HCT116 (cell line): Measurements from ENCODE around the gene ZNF276. TPM values are rescaled to one million over a fixed set of nuclear protein-coding genes. Genes with fewer than 3 reads are reported as not detected.
A peak's percentile ranks its signal among the peaks of the same experiment; 100 is the strongest.
"Not testable (repeated sequence)": the region's sequence is repeated elsewhere in the genome, so short reads cannot be mapped to it uniquely, and the experiment has no call there.

Source experiments
- ATAC-seq: fragments of 200-7000 bp; cut with Tn5 transposase; 2 replicates; pipeline ENCODE4 v1.9.1; 2020; ENCODE audit warnings: mild to moderate bottlenecking, moderate library complexity
- BruUV-seq: library from RNA; stranded (reverse); fragments of 400-500 nt; replicated peaks from 2 replicates; lab custom pipeline; 2021; lab: Mats Ljungman, UMichigan
- CTCF ChIA-PET: fragments of 300-600 bp; sonication (Branson Sonifier 250); formaldehyde crosslinking; loops from one replicate; lab custom pipeline; 2021; ENCODE audit warnings: antibody characterized with exemption; lab: Charles Lee
- POLR2A ChIA-PET: fragments of 300-600, 350-600 bp; sonication (Branson Sonifier 250); formaldehyde crosslinking; loops from one replicate; lab custom pipeline; 2021; ENCODE audit warnings: antibody characterized with exemption; lab: Charles Lee
- RAD21 ChIA-PET, 2 experiments: fragments of 300-600 bp; sonication (Branson Sonifier 250); formaldehyde crosslinking; loops; one replicate each; lab custom pipeline; 2023; ENCODE audit warnings: low total read pairs in 2 of 2; ENCODE audit not compliant: uncharacterized antibody in 2 of 2, unreplicated experiment in 2 of 2, low non-redundant PET in 1 of 2; lab: Charles Lee
- DNase-seq: peaks from one replicate; pipeline ENCODE4 v3.0.0-alpha.2; 2010; ENCODE audit warnings: low read depth, low spot score
- H2AFZ ChIP-seq: fragments of 200-600 bp; shearing (Covaris generic), sonication (generic); 2 replicates; pipeline ENCODE4 v1.6.1; 2017; ENCODE audit warnings: low read depth, mixed run types, mixed read lengths, antibody characterized with exemption, low read length; ENCODE audit not compliant: poor library complexity, severe bottlenecking
- H3K27ac ChIP-seq: 2 replicates; pipeline ENCODE4 v1.5.1; 2012; ENCODE audit warnings: low read depth, low read length
- H3K27me3 ChIP-seq: fragments of 200-600 bp; sonication (generic); 2 replicates; pipeline ENCODE4 v1.6.1; 2016; ENCODE audit warnings: mixed run types, low read length, mixed read lengths; ENCODE audit not compliant: insufficient read depth
- H3K36me3 ChIP-seq, 2 experiments: fragments of 200-500 bp in 1 of 2; fragments of 200-600 bp in 1 of 2; sonication (Bioruptor generic) in 1 of 2; sonication (generic) in 1 of 2; 2 replicates each; pipeline versions ENCODE4 v1.5.1 to v1.6.1; 2014 to 2016; ENCODE audit warnings: low read length in 2 of 2, inconsistent platforms in 1 of 2, mixed read lengths in 1 of 2, mixed run types in 1 of 2; ENCODE audit not compliant: insufficient read depth in 2 of 2, control insufficient read depth in 1 of 2
- H3K4me1 ChIP-seq, 2 experiments: fragments of 200-600 bp in 1 of 2; sonication (generic) in 1 of 2; 2 replicates each; pipeline versions ENCODE4 v1.5.1 to v1.6.1; 2012 to 2017; ENCODE audit warnings: low read length in 2 of 2, inconsistent platforms in 1 of 2, mild to moderate bottlenecking in 1 of 2, mixed read lengths in 1 of 2, mixed run types in 1 of 2, moderate library complexity in 1 of 2; ENCODE audit not compliant: insufficient read depth in 2 of 2, control insufficient read depth in 1 of 2
- H3K4me2 ChIP-seq: fragments of 200-600 bp; sonication (generic); 2 replicates; pipeline ENCODE4 v1.6.1; 2017; ENCODE audit warnings: mixed run types, low read length, mixed read lengths
- H3K4me3 ChIP-seq, 2 experiments: fragments of 200-600 bp in 1 of 2; sonication (generic) in 1 of 2; replicated peaks in 1 of 2; 2 replicates each; pipeline ENCODE4 v1.5.1; 2011 to 2016; ENCODE audit warnings: low read length in 2 of 2, control low read depth in 1 of 2, low read depth in 1 of 2, mild to moderate bottlenecking in 1 of 2, mixed read lengths in 1 of 2, mixed run types in 1 of 2
- H3K79me2 ChIP-seq: fragments of 200-600 bp; sonication (generic); 2 replicates; pipeline ENCODE4 v1.6.1; 2017; ENCODE audit warnings: mild to moderate bottlenecking, mixed run types, low read length, moderate library complexity, mixed read lengths; ENCODE audit not compliant: insufficient read depth
- H3K9ac ChIP-seq: fragments of 200-600 bp; sonication (generic); 2 replicates; pipeline ENCODE4 v1.6.1; 2016; ENCODE audit warnings: low read length, mixed read lengths
- H3K9me2 ChIP-seq: fragments of 200-600 bp; sonication (generic), shearing (Covaris generic); 2 replicates; pipeline ENCODE4 v1.6.1; 2017; ENCODE audit warnings: mixed run types, mild to moderate bottlenecking, moderate library complexity; ENCODE audit not compliant: insufficient read depth
- H3K9me3 ChIP-seq, 2 experiments: fragments of 200-500 bp in 1 of 2; fragments of 200-600 bp in 1 of 2; sonication (Bioruptor generic) in 1 of 2; sonication (generic) in 1 of 2; 2 replicates each; pipeline ENCODE4 v1.6.1; 2014 to 2017; ENCODE audit warnings: low read length in 2 of 2, mixed read lengths in 2 of 2, inconsistent platforms in 1 of 2, low read depth in 1 of 2, mild to moderate bottlenecking in 1 of 2, mixed run types in 1 of 2, moderate library complexity in 1 of 2; ENCODE audit not compliant: control insufficient read depth in 1 of 2, insufficient read depth in 1 of 2
- H4K20me1 ChIP-seq: fragments of 200-600 bp; sonication (generic), shearing (Covaris generic); 2 replicates; pipeline ENCODE4 v1.6.1; 2017; ENCODE audit warnings: mixed run types, mild to moderate bottlenecking, moderate library complexity; ENCODE audit not compliant: insufficient read depth
- EZH2phosphoT487 ChIP-seq: fragments of 200-600 bp; IDR thresholded peaks from 2 replicates; pipeline ENCODE4 v1.6.1; 2018; ENCODE audit warnings: antibody characterized with exemption, borderline replicate concordance
- REST ChIP-seq: IDR thresholded peaks from 2 replicates; pipeline ENCODE4 v1.6.1; 2012; ENCODE audit warnings: low read depth
- SIN3A ChIP-seq: IDR thresholded peaks from 2 replicates; pipeline ENCODE4 v1.6.1; 2012; ENCODE audit warnings: low read depth
- YY1 ChIP-seq: IDR thresholded peaks from 2 replicates; pipeline ENCODE4 v1.6.1; 2011; ENCODE audit warnings: low read length, low read depth, moderate library complexity, mild to moderate bottlenecking; ENCODE audit not compliant: insufficient replicate concordance; ENCODE audit errors: extremely low read depth
- intact Hi-C: fragments of 100-400 bp; cut with micrococcal nuclease; formaldehyde crosslinking; loops from 2 replicates; pipeline ENCODE4 v1.10.0; 2022
- total RNA-seq: library from RNA; stranded (reverse); gene quantifications from one replicate; pipeline ENCODE4 v1.2.1, GENCODE V29; 2021; ENCODE audit not compliant: unreplicated experiment

The ZNF276 gene
- total RNA-seq, 1 experiment from 2014 or later, result 49.9 TPM

GRCh38 chr16:89697616-89698331 is 23.6 kb upstream of the ZNF276 start:
- BruUV-seq, result no TSS peak

GRCh38 chr16:89698717-89699116 is 22.6 kb upstream of the ZNF276 start:
- H3K4me1 ChIP-seq, result peaks cover 15 to 27% of the 10 kb centered on the region in 2 experiments
- CTCF ChIA-PET, result interaction anchor here (2.4 kb wide), 1 partner anchor 13 kb away, joined by 14 read pairs; the partner anchor contains the start of gene CDK10
- not testable (repeated sequence) for BruUV-seq

More at GRCh38 chr16:89697616-89698331, 23.6 kb upstream of the ZNF276 start:
- Histone ChIP-seq H4K20me1 (peaks cover 3% of the 10 kb centered on the region; the same call in 1 of the 2 replicates), H3K9ac (no peak overlapping the region), H3K4me3 (no peak overlapping the region), H2AFZ (no peak overlapping the region), H3K27ac (peak overlapping the region; percentile 12; the same call in 1 of the 2 replicates), H3K9me2 (no peaks in the 10 kb centered on the region), H3K27me3 (no peaks in the 10 kb centered on the region), H3K4me1 (peaks cover 15 to 27% of the 10 kb centered on the region in 2 experiments), H3K9me3 (no peaks in the 10 kb centered on the region), H3K36me3 (peaks cover 14 to 35% of the 10 kb centered on the region in 2 experiments; a peak in 2 of 4 replicates), H3K4me2 (no peak overlapping the region), H3K79me2 (peaks cover 24% of the 10 kb centered on the region)
- no peak for DNase-seq
- POLR2A ChIA-PET, result interaction anchor here (1.0 to 1.3 kb wide), 3 partner anchors 8 to 13 kb away, joined by 3 to 4 read pairs (median 3); partner anchors contain the start of gene CDK10
- no peak for TF ChIP-seq EZH2phosphoT487
- TF ChIP-seq SIN3A, result no peak
- no peak for TF ChIP-seq YY1
- no peak for TF ChIP-seq REST
- ATAC-seq, result no peak
- CTCF ChIA-PET, result no interaction called here
- intact Hi-C loops, result no loop called here
- RAD21 ChIA-PET, result no interaction called here

GRCh38 chr16:89699629-89700099 is 21.7 kb upstream of the ZNF276 start:
- peaks cover 24% of the 10 kb centered on the region for H3K79me2 ChIP-seq
- H3K4me2 ChIP-seq, result peak overlapping the region; percentile 98
- H3K4me1 ChIP-seq, result peaks cover 15 to 27% of the 10 kb centered on the region in 2 experiments
- intact Hi-C loops, result loop anchor here (1.0 kb wide), 2 partner anchors 13 to 94 kb away; partner anchors contain the start of gene CDK10
- H2AFZ ChIP-seq, H3K27me3 ChIP-seq, H3K9me2 ChIP-seq, H4K20me1 ChIP-seq, H3K9me3 ChIP-seq, ATAC-seq, DNase-seq, BruUV-seq: not testable (repeated sequence)
- peak overlapping the region; percentile 85 for H3K9ac ChIP-seq
- ChIA-PET POLR2A (interaction anchor here (0.6 to 1.5 kb wide), 12 partner anchors 9 to 158 kb away, joined by 3 to 7 read pairs (median 4); partner anchors contain the start of genes CDK10 and FANCA), CTCF (interaction anchor here (0.9 to 2.8 kb wide), 15 partner anchors 10 to 223 kb away, joined by 3 to 20 read pairs (median 5); partner anchors contain the start of genes CDK10, CHMP1A, SPATA33 and TCF25), RAD21 (interaction anchor here (0.6 to 1.2 kb wide), 3 partner anchors 13 to 23 kb away, joined by 3 to 4 read pairs (median 4); partner anchors contain the start of genes CDK10 (in 1 of the 2) and VPS9D1 (in 1 of the 2))
- H3K36me3 ChIP-seq, result peaks cover 6 to 16% of the 10 kb centered on the region in 2 experiments; a peak in 2 of 4 replicates
- H3K27ac ChIP-seq, result peak overlapping the region; percentile 66
- H3K4me3 ChIP-seq, result peak overlapping the region; percentile 76 to 90

More at GRCh38 chr16:89698717-89699116, 22.6 kb upstream of the ZNF276 start:
- H4K20me1 ChIP-seq, intact Hi-C loops, H2AFZ ChIP-seq, H3K27me3 ChIP-seq, H3K9ac ChIP-seq, RAD21 ChIA-PET, DNase-seq, H3K4me2 ChIP-seq, H3K27ac ChIP-seq, ATAC-seq, H3K4me3 ChIP-seq, H3K9me3 ChIP-seq, H3K9me2 ChIP-seq: not testable (repeated sequence)
- POLR2A ChIA-PET, result interaction anchor here (1.3 kb wide), 1 partner anchor 12 kb away, joined by 4 read pairs; the partner anchor contains the start of gene CDK10
- H3K36me3 ChIP-seq, result peaks cover 8 to 25% of the 10 kb centered on the region in 2 experiments; a peak in 2 of 4 replicates
- peaks cover 24% of the 10 kb centered on the region for H3K79me2 ChIP-seq
